GM23338 (cell line): ENCODE results near the gene ATP10B. TPM values are rescaled to one million over a fixed set of nuclear protein-coding genes. Genes with fewer than 3 reads are reported as not detected.

Experiments used
- ATAC-seq: fragments of 200-7000 bp; cut with Tn5 transposase; 3 replicates; pipeline ENCODE4 v1.9.1; 2020
- DNase-seq: peaks from one replicate; pipeline ENCODE4 v3.0.0-alpha.2; 2015; ENCODE audit warnings: low spot score
- H2AFZ ChIP-seq: fragments of 200-600 bp; sonication (generic); 2 replicates; pipeline ENCODE4 v1.8.0; 2016; ENCODE audit warnings: antibody characterized with exemption, mild to moderate bottlenecking, moderate library complexity
- H3F3A ChIP-seq: fragments of 200-600 bp; sonication (generic); replicated peaks from 2 replicates; pipeline ENCODE4 v1.8.0; 2017; ENCODE audit warnings: antibody characterized with exemption, mixed run types, low read depth
- H3K27ac ChIP-seq: fragments of 200-600 bp; sonication (generic); 2 replicates; pipeline ENCODE4 v1.6.1; 2016; ENCODE audit warnings: low read depth
- H3K27me3 ChIP-seq: fragments of 200-600 bp; sonication (generic); 2 replicates; pipeline ENCODE4 v1.8.0; 2016; ENCODE audit warnings: mild to moderate bottlenecking, mixed run types, moderate library complexity; ENCODE audit not compliant: insufficient read depth
- H3K36me3 ChIP-seq: fragments of 200-600 bp; sonication (generic); 2 replicates; pipeline ENCODE4 v1.8.0; 2016; ENCODE audit warnings: mild to moderate bottlenecking; ENCODE audit not compliant: insufficient read depth
- H3K4me1 ChIP-seq: fragments of 200-600 bp; sonication (generic); 2 replicates; pipeline ENCODE4 v1.8.0; 2016; ENCODE audit warnings: mild to moderate bottlenecking, moderate library complexity; ENCODE audit not compliant: insufficient read depth
- H3K4me2 ChIP-seq: fragments of 200-600 bp; sonication (generic); 2 replicates; pipeline ENCODE4 v1.7.1; 2017; ENCODE audit warnings: mixed run types
- H3K4me3 ChIP-seq: fragments of 200-600 bp; sonication (generic); 2 replicates; pipeline ENCODE4 v1.6.1; 2016; ENCODE audit warnings: mixed run types
- H3K79me2 ChIP-seq: fragments of 200-600 bp; sonication (generic); replicated peaks from 2 replicates; pipeline ENCODE4 v1.8.0; 2017; ENCODE audit warnings: mild to moderate bottlenecking; ENCODE audit not compliant: insufficient read depth
- H3K9me2 ChIP-seq: fragments of 200-600 bp; sonication (generic); 2 replicates; pipeline ENCODE4 v1.8.0; 2017; ENCODE audit not compliant: insufficient read depth
- H4K20me1 ChIP-seq: fragments of 200-600 bp; sonication (generic); replicated peaks from 2 replicates; pipeline ENCODE4 v1.8.0; 2017; ENCODE audit warnings: mild to moderate bottlenecking; ENCODE audit not compliant: insufficient read depth
- H3K27ac Mint-ChIP-seq: 2 replicates; pipeline ENCODE4 v1.8.0; 2020; ENCODE audit warnings: inconsistent platforms, mild to moderate bottlenecking, moderate library complexity, mixed read lengths
- H3K27me3 Mint-ChIP-seq: 3 replicates; pipeline ENCODE4 v1.8.0; 2022; ENCODE audit warnings: low read depth, mild to moderate bottlenecking, moderate library complexity, mixed read lengths, inconsistent platforms; ENCODE audit not compliant: insufficient read depth, poor library complexity
- H3K36me3 Mint-ChIP-seq: 3 replicates; pipeline ENCODE4 v1.8.0; 2021; ENCODE audit warnings: low read depth, mild to moderate bottlenecking, inconsistent platforms, moderate library complexity, mixed read lengths
- H3K4me1 Mint-ChIP-seq: 3 replicates; pipeline ENCODE4 v1.8.0; 2020; ENCODE audit warnings: mild to moderate bottlenecking, inconsistent platforms, mixed read lengths
- H3K4me3 Mint-ChIP-seq: 3 replicates; pipeline ENCODE4 v1.8.0; 2021; ENCODE audit warnings: moderate library complexity, mild to moderate bottlenecking, inconsistent platforms, mixed read lengths
- H3K9me3 Mint-ChIP-seq: 3 replicates; pipeline ENCODE4 v1.8.0; 2020; ENCODE audit warnings: moderate library complexity, mild to moderate bottlenecking, inconsistent platforms, mixed read lengths
- CREB1 ChIP-seq: fragments of 250-450 bp; sonication (Bioruptor Pico); IDR thresholded peaks from 2 replicates; pipeline ENCODE4 v1.5.0; 2020; ENCODE audit warnings: low read depth, mild to moderate bottlenecking, moderate library complexity
- ETS1 ChIP-seq: IDR thresholded peaks from 2 replicates; pipeline ENCODE4 v1.6.1; 2016; ENCODE audit warnings: antibody characterized with exemption
- EZH2 ChIP-seq: fragments of 200-600 bp; sonication (generic); IDR thresholded peaks from one replicate; pipeline ENCODE4 v1.8.0; 2017; ENCODE audit warnings: antibody characterized with exemption, mild to moderate bottlenecking, low read depth; ENCODE audit not compliant: unreplicated experiment
- EZH2phosphoT487 ChIP-seq: fragments of 200-600 bp; sonication (generic); IDR thresholded peaks from one replicate; pipeline ENCODE4 v1.8.1; 2018; ENCODE audit warnings: antibody characterized with exemption; ENCODE audit not compliant: unreplicated experiment
- JUNB ChIP-seq: IDR thresholded peaks from one replicate; pipeline ENCODE4 v1.6.1; 2016; ENCODE audit warnings: antibody characterized with exemption; ENCODE audit not compliant: unreplicated experiment
- NANOG ChIP-seq: IDR thresholded peaks from 2 replicates; pipeline ENCODE4 v1.6.1; 2016; ENCODE audit warnings: antibody characterized with exemption, borderline replicate concordance
- POLR2AphosphoS5 ChIP-seq: IDR thresholded peaks from 2 replicates; pipeline ENCODE4 v1.6.1; 2016; ENCODE audit warnings: antibody characterized with exemption, low read depth
- REST ChIP-seq: IDR thresholded peaks from one replicate; pipeline ENCODE4 v1.6.1; 2018; ENCODE audit warnings: antibody characterized with exemption; ENCODE audit not compliant: unreplicated experiment
- STAT1 ChIP-seq: IDR thresholded peaks from one replicate; pipeline ENCODE4 v1.6.1; 2016; ENCODE audit warnings: antibody characterized with exemption; ENCODE audit not compliant: unreplicated experiment
- ZNF114 ChIP-seq: fragments of 250-450 bp; sonication (Bioruptor Pico); IDR thresholded peaks from 2 replicates; pipeline ENCODE4 v1.5.0; 2020; ENCODE audit warnings: mild to moderate bottlenecking, moderate library complexity
- ZNF331 ChIP-seq: fragments of 250-450 bp; sonication (Bioruptor Pico); IDR thresholded peaks from 2 replicates; pipeline ENCODE4 v1.5.0; 2020; ENCODE audit warnings: low read depth, mild to moderate bottlenecking, moderate library complexity
- ZNF462 ChIP-seq: fragments of 250-450 bp; sonication (Bioruptor Pico); IDR thresholded peaks from 2 replicates; pipeline ENCODE4 v1.5.0; 2020; ENCODE audit warnings: mild to moderate bottlenecking, moderate library complexity
- polyA plus RNA-seq: library from polyadenylated mRNA; unstranded; fragments of >200 nt; fragmentation: Nextera tagmentation; extraction: Ambion mirVana; gene quantifications from 2 replicates; pipeline ENCODE4 v1.2.1, GENCODE V29; 2016
- total RNA-seq: library from RNA; depleted of rRNA; stranded (reverse); fragments of >200 nt; shearing (Covaris generic); gene quantifications from 2 replicates; pipeline ENCODE4 v1.2.3, GENCODE V29; 2014

The ATP10B gene
- total and polyA plus RNA-seq, 2 experiments from 2014 or later: 0.11 to 0.14 TPM

GRCh38 chr5:160621526-160621925 lies 230.5 kb downstream of the ATP10B start (continued):
- TF ChIP-seq ZNF114 (CRISPR knock-in tag) (no peak), JUNB (no peak), POLR2AphosphoS5 (no peak), ZNF331 (CRISPR knock-in tag) (no peak), NANOG (no peak), REST (no peak), STAT1 (no peak), EZH2 (no peak)

GRCh38 chr5:160620401-160620800 lies 231.6 kb downstream of the ATP10B start:
- Histone ChIP-seq H3K9me2 (peaks cover 7% of the 10 kb centered on the region), H3K79me2 (no peaks in the 10 kb centered on the region), H3K4me3 (no peak overlapping the region), H4K20me1 (no peaks in the 10 kb centered on the region), H3F3A (no peaks in the 10 kb centered on the region), H2AFZ (no peak overlapping the region), H3K4me2 (no peak overlapping the region), H3K36me3 (no peaks in the 10 kb centered on the region), H3K4me1 (no peaks in the 10 kb centered on the region), H3K27me3 (no peaks in the 10 kb centered on the region), H3K27ac (no peak overlapping the region)
- no peaks in the 10 kb centered on the region for H3K9me3 Mint-ChIP-seq
- no peaks in the 10 kb centered on the region for H3K36me3 Mint-ChIP-seq
- no peaks in the 10 kb centered on the region; the same call in 2 of the 3 replicates for H3K4me1 Mint-ChIP-seq
- H3K27me3 Mint-ChIP-seq: no peaks in the 10 kb centered on the region
- no peak for ATAC-seq
- no peak overlapping the region for H3K27ac Mint-ChIP-seq
- no peak for DNase-seq
- H3K4me3 Mint-ChIP-seq: no peak overlapping the region
- TF ChIP-seq ZNF331 (CRISPR knock-in tag) (no peak), CREB1 (no peak), ZNF114 (CRISPR knock-in tag) (no peak), ZNF462 (CRISPR knock-in tag) (no peak), JUNB (no peak), ETS1 (no peak), EZH2 (no peak), EZH2phosphoT487 (no peak), STAT1 (no peak)
